Heart left ventricle (tissue), 16 donors: Measurements from ENCODE around the gene SEMA3B. TPM values are rescaled to one million over a fixed set of nuclear protein-coding genes. Genes with fewer than 3 reads are reported as not detected.

Source experiments
- ATAC-seq, 4 donors: fragments of 200-7000 bp; cut with Tn5 transposase; one replicate each; pipeline ENCODE4 v1.9.1; 2020 to 2022; ENCODE audit warnings: moderate library complexity in 4 of 4, mild to moderate bottlenecking in 3 of 4, moderate number of reproducible peaks in 1 of 4
- DNase-seq, 5 donors: peaks; one replicate each; pipeline ENCODE4 v3.0.0-alpha.2; 2020
- H3K27ac ChIP-seq, 12 donors: fragments of 200-600 bp; sonication (generic) in 4 of 12; one replicate each; pipeline versions ENCODE4 v1.5.0 to v1.8.0; 2016 to 2022; ENCODE audit warnings: mild to moderate bottlenecking in 2 of 12
- H3K27me3 ChIP-seq, 9 donors: fragments of 200-600 bp; sonication (generic) in 2 of 9; one replicate each; pipeline versions ENCODE4 v1.5.1 to v1.8.0; 2016 to 2022; ENCODE audit warnings: mild to moderate bottlenecking in 3 of 9
- H3K36me3 ChIP-seq, 9 donors: fragments of 200-600 bp; sonication (generic) in 2 of 9; one replicate each; pipeline versions ENCODE4 v1.5.0 to v1.8.0; 2018 to 2022; ENCODE audit warnings: mild to moderate bottlenecking in 2 of 9
- H3K4me1 ChIP-seq, 12 donors: fragments of 200-600 bp; sonication (generic) in 4 of 12; one replicate each; pipeline versions ENCODE4 v1.5.0 to v1.8.0; 2016 to 2022; ENCODE audit warnings: mild to moderate bottlenecking in 3 of 12
- H3K4me3 ChIP-seq, 12 donors: fragments of 200-600 bp; sonication (generic) in 4 of 12; one replicate each; pipeline versions ENCODE4 v1.5.0 to v1.8.0; 2017 to 2022; ENCODE audit warnings: mild to moderate bottlenecking in 9 of 12, moderate library complexity in 4 of 12
- H3K9me3 ChIP-seq, 12 donors: fragments of 200-600 bp; sonication (generic) in 4 of 12; one replicate each; pipeline versions ENCODE4 v1.5.0 to v1.8.0; 2016 to 2022; ENCODE audit warnings: mild to moderate bottlenecking in 1 of 12
- CTCF ChIP-seq, 12 donors: fragments of 200-600 bp; sonication (generic) in 4 of 12; IDR thresholded peaks; one replicate each; pipeline versions ENCODE4 v1.5.0 to v1.8.0; 2018 to 2022; ENCODE audit warnings: antibody characterized with exemption in 12 of 12, mild to moderate bottlenecking in 5 of 12
- POLR2A ChIP-seq, 2 donors: fragments of 450-650 bp; IDR thresholded peaks; one replicate each; pipeline ENCODE4 v1.6.1; 2017; ENCODE audit warnings: antibody characterized with exemption in 2 of 2, mild to moderate bottlenecking in 2 of 2, moderate library complexity in 2 of 2
- WGBS, 4 donors: extraction: QIAGEN DNeasy Blood & Tissue Kit in 2 of 4; methylation state at CpG; one replicate each; pipeline versions ENCODE4 v1.1.5 to v1.1.7; 2013 to 2018; 5-methylcytosine and 5-hydroxymethylcytosine counted together
- intact Hi-C, 10 donors: fragments of 100-400 bp; cut with DNase I; formaldehyde crosslinking; loops; one replicate each; pipeline versions ENCODE4 v1.11.1 to v1.14.2; 2022
- polyA plus RNA-seq, 2 donors: library from polyadenylated mRNA; stranded (reverse); fragments of 200-250 nt; gene quantifications; one replicate each; pipeline ENCODE4 v1.2.3, GENCODE V29; 2013
- total RNA-seq, 9 donors: library from RNA; depleted of rRNA in 2 of 9; stranded (reverse); fragments of >200 nt in 2 of 9; fragmentation: NEBNext Ultra II Directional in 3 of 9; extraction: Animal tissue kit (Norgen Biotek cat#: 25700) in 3 of 9; gene quantifications; one replicate each; pipeline versions ENCODE4 v1.1.0 to v1.2.4, GENCODE V29; 2016 to 2023
- donor health status: ischemic (EF 13 %, LVEDD 7.1; RV severe dilation, severe dysfunction).
- donor health status: healthy with polysubstance abuse.
- donor health status: DM: no; HTN: yes; CAD: no.
- donor health status: DM: no; HTN: no; CAD: no.
- donor health status: ischemic (EF 25% LVEDD 6.9; RV normal size, moderate dysfunction).
- donor health status: ischemic (EF 25% LVEDD 5.7; RV mildly dilated, moderate dysfunction).
- donor health status: healthy.
- donor health status: DM: yes; HTN: yes; CAD: no.
- donor health status: ischemic (EF 35%, LVEDD 5.7; RV mildly dilated, moderate dysfunction).
- donor health status: nonischemic (EF 11% LVEDD 7.7; RV severe dilation, severe dysfunction).
- donor health status: DM: yes; HTN: yes; CAD: no.
- donor health status: PGD.
- donor health status: ischemic (EF 29% LVEDD 5.4; RV normal size, mild dysfunction).
- donor health status: nonischemic (EF 23%, LVEDD 6.1; RV moderate dilation, normal function).

Gene SEMA3B
- total and polyA plus RNA-seq, 11 donors = 12.9 to 60.1 (median 19.3) TPM

GRCh38 chr3:50294492-50295403, 25.8 kb downstream of the SEMA3B start:
- Histone ChIP-seq H3K27me3 (no peaks in the 10 kb centered on the region), H3K4me1 (peaks cover 4 to 49% (median 36%) of the 10 kb centered on the region in 12 donors), H3K9me3 (no peaks in the 10 kb centered on the region), H3K27ac (no peak overlapping the region), H3K36me3 (peaks cover 0 to 14% (median 5%) of the 10 kb centered on the region in 9 donors), H3K4me3 (no peak overlapping the region)
- intact Hi-C loops = loop anchor here in 2 of 10 donors (5.0 to 10.0 kb wide), 2 partner anchors 33 to 360 kb away; partner anchors contain the start of gene TUSC2 (in 1 of the 2)
- no peak for ATAC-seq
- DNase-seq = peak in 1 of 5 donors; percentile 9
- TF ChIP-seq POLR2A (IDR thresholded peaks at IDR 0.05) = no peak
- TF ChIP-seq CTCF (IDR thresholded peaks at IDR 0.05) = no peak
- WGBS, 4 donors = 90 to 93% (median 92%) methylated on average over 18 to 22 of the region's 22 CpGs

DNA sequence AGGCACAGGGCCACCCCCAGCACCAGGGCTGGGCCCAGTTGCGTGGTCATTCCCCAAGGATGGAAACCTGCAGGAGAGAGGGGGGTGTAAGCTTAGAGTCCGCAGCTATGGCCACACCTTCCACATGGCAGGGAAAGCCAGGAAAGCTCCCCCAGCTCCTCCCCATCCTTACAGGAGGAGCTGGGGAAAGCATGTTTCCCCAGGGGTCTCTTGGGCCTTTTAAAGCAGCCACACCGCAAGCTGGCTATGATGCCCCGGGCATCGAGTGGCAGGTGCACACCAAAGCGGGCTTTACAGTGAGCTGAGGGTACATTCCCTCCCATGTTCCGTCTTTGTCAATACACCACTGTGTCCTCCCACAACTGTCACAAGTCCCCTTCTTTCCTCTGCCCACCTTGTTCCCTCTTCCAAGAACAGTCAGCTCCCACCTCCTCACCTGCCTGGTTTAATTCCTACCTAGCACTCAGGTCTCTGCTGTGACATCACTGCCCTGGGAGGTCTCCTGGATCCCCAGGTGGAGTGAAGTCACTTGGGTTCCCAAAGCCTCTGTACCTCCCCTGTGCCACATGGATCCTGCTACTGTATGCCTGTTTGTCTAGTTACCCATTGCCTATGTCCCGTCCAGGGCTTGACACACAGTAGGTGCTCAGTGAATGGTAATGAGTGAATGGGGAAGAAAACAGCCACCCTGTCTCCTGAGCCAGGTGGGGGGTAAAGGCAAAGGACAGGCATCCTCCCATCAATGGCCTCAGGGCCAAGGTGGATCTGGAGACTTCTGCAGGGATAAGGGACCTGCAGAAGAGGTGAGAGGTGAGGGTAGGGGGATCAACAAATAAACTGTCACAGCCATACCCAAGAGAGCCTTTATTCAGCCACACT, 26.8 kb downstream of the SEMA3B start:
- intact Hi-C loops = loop anchor here in 1 of 10 donors (10.0 kb wide), 1 partner anchor 361 kb away; no protein-coding TSS in a partner anchor
- Histone ChIP-seq H3K27me3 (no peaks in the 10 kb centered on the region), H3K27ac (no peak overlapping the region), H3K4me3 (no peak overlapping the region), H3K36me3 (peaks cover 0 to 8% (median 0%) of the 10 kb centered on the region in 9 donors), H3K4me1 (peaks cover 13 to 50% (median 42%) of the 10 kb centered on the region in 12 donors), H3K9me3 (no peaks in the 10 kb centered on the region)
- WGBS, 4 donors = 84 to 93% (median 87%) methylated on average over 6 to 8 of the region's 8 CpGs
- no peak for ATAC-seq
- no peak for TF ChIP-seq POLR2A (IDR thresholded peaks at IDR 0.05)
- TF ChIP-seq CTCF (IDR thresholded peaks at IDR 0.05) = no peak
- DNase-seq = no peak

DNA sequence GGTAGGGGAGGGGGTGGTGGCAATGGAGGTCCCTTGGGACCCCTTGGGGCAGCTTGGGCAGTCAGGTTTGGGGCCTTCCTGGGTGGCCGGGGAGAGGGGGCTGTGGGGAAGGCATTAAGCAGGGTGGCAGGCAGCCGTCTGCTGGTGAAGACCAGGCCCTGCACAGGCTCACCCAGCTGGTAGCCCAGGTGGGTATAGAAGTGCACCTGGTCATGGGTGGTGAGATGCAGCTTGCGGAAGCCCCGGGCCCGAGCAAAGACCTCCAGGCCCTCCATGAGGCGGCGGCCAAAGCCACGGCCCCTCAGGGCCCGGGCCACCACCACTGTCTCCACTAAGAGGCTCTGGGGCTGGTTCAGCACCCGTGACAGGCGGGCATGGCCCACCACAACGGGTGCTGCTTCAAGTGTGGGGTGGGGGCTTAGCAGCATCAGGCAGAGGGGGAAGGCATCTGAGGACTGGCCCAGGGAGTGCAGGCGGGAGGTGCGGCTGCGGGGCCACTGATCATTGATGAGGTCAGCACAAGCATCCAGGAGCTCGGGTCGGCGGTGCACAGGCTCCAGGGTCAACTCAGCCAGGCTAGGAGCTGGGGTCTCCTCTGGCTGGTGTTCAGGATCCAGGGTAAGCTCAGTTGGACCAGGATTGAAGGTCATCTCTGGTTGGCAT, 27.9 kb downstream of the SEMA3B start:
- intact Hi-C loops = loop anchor here in 1 of 10 donors (10.0 kb wide), 1 partner anchor 362 kb away; no protein-coding TSS in a partner anchor
- peak in 2 of 5 donors; percentile 9 to 55 for DNase-seq
- 91 to 96% (median 94%) methylated on average over 17 to 18 of the region's 18 CpGs for WGBS, 4 donors

More for the DNA sequence above, 27.9 kb downstream of the SEMA3B start:
- TF ChIP-seq POLR2A (IDR thresholded peaks at IDR 0.05) (no peak), CTCF (IDR thresholded peaks at IDR 0.05) (no peak)
- peaks cover 11 to 50% (median 38%) of the 10 kb centered on the region in 12 donors for H3K4me1 ChIP-seq
- no peak overlapping the region for H3K4me3 ChIP-seq
- no peaks in the 10 kb centered on the region for H3K9me3 ChIP-seq
- peaks cover 0 to 9% (median 0%) of the 10 kb centered on the region in 9 donors for H3K36me3 ChIP-seq
- no peaks in the 10 kb centered on the region for H3K27me3 ChIP-seq
- H3K27ac ChIP-seq = no peak overlapping the region
- ATAC-seq = no peak
